GM12873 (cell line): Measurements from ENCODE around the gene SART3.

Experiments
- CTCF ChIP-seq: IDR thresholded peaks from 2 replicates; pipeline ENCODE4 v1.5.1; 2012; ENCODE audit warnings: low read depth, mild to moderate bottlenecking, moderate library complexity, low read length, control low read depth; ENCODE audit not compliant: insufficient read depth; ENCODE audit errors: missing control alignments

Gene SART3

DNA sequence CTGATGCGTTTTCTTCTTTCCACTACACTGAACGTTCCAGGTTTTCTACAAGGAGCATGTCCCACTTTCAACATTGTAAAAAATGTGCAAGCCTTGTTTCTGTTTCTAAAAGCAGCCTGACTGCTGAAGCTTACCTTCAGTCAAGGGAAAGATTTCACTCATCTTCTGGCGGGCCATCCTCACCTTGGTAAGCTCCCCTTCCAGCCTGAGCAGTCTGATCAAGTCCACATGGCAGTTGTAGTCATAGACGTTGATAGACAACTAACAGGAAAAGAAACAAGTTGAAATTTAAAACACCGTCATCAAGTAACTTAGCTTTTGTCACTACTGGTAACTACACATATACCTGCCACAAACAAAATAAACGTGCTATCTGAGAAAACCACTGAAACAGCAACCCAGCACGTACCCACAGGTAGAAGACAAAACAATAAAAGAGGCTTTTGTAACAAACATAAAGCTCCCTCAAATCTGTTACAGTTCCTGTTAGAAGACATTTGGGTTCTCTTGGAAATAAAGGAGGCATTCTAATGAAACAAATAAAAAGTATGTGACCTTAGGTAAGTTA, 11.9 kb downstream of the SART3 start:
- no peak for TF ChIP-seq CTCF

- TF ChIP-seq CTCF, result no peak
Measured at GRCh38 chr12:108547686-108548085, 13.3 kb downstream of the SART3 start.

GRCh38 chr12:108543652-108544051, 17.3 kb downstream of the SART3 start:
- TF ChIP-seq CTCF, result no peak

DNA sequence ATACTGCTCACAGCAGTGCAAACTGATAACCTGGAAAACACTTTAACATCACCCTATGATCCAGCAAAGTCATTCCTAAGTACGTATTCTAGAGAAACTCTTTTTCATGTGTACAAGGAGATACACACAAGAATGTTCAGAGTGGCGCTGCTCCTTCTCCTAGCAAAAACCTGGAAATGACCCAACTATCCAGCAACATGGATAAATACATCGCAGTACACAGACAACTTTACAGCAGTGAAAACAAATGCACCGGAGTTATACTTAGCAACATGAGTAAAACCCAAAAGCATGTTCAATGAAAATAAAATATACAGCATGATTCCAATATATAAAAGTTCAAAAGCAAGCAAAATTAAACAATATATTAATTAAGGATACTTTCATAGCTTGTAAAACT, 18.7 kb downstream of the SART3 start:
- no peak for TF ChIP-seq CTCF

DNA sequence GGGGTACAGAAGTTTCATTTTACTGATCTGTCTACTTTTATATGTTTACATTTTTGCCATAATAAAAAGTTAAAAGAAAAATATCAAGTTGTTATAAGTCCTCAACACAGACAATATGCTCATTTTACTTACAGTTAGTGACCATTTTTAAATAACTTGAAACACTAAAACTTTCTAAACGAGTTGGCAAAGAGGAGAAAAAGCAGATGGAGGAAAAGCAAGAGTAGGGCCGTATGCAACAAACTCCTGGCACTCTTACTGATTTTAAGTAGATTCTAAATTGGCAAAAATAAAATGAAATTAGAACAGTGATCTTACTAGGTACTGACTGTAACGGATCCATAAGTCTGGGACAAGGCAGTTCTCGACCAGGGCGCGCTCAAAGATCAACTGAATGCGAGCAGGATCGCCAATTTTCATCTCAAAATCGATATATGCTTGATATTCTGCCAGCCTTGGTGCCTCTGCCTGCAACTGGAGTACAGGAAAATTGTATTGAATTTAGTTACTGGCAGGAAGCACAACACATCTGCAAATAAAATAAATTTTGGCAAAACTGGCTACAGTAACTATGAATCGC, 22.3 kb downstream of the SART3 start:
- TF ChIP-seq CTCF, result no peak

DNA sequence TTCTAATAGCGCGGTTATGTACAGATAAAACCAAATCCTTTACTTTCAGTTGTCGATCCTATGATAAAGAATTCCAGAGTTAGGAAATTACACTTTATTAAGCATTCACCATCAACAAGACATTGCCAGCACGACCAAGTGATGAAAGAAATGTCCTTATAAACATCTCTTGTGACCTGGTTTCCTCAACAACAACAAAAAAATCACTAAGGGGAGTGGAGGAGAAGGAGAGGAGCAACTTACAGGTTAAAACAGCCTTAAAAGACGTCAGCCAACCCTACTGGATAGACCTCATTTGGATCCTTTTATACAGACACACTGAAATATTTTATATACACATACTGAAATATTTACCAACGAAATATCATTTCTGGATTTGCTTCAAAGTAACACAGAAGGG, 22.8 kb downstream of the SART3 start:
- no peak for TF ChIP-seq CTCF

- TF ChIP-seq CTCF, result no peak
Measured at GRCh38 chr12:108531929-108532848, 28.8 kb downstream of the SART3 start.
